ENCODE data around the gene PBOV1. TPM values are rescaled to one million over a fixed set of nuclear protein-coding genes. Genes with fewer than 3 reads are reported as not detected.

The PBOV1 gene
- total RNA-seq (2014; rRNA removed; shearing (Covaris generic); ENCODE audit: low replicate concordance): not detected in 2 replicates

DNA sequence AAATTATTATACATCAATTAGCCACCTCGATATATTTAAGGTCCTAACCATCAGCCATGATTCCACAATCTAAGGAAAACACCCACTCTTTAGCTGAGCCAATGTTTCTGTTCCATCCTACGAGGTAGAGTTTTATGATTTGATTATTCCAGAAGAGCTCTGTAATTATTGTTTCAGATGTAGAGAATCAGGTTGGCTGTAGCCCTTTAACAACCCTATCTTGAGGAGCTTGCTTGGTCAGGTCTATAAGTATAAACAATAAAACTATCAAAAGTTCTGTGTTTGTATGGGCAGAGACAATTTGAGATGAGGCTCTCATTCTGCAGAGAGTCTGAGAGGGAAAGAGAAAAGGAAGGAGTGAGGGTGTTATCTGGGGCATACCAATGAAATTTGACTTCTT is at the start of gene PBOV1:
TSS of gene PBOV1 (minus strand) at position 43 of the 400 bp plus-strand sequence. CDS start 96 bp downstream, outside the sequence.
- DNase-seq (ENCODE audit: low read depth): no peak

DNA sequence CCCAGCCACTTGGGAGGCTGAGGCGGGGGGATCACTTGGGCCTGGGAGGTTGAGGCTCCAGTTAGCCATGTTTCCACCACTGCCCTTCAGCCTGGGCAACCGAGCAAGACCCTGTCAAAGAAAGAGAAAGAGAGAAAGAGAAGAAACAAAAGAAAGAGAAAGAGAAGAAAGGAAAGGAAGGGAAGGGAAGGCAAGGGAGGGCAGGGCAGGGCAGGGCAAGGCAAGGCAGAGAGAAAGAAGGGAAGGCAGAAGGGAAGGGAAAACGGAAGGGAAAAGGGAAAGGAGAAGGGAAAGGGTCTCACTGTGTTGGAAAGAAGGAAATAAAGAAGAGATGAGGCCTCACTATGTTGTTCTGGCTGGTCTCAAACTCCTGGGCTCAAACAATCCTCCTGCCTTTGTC is 47.8 kb upstream of the PBOV1 start:
- in situ Hi-C loops (cut with HindIII; ENCODE audit: low pct_unique_long_range_greater_than_20kb, low sequenced_read_pairs): no loop called here
- no peak for DNase-seq (ENCODE audit: low read depth)

More for the DNA sequence above, at the start of gene PBOV1:
- in situ Hi-C loops (cut with HindIII; ENCODE audit: low pct_unique_long_range_greater_than_20kb, low sequenced_read_pairs): no loop called here

DNA sequence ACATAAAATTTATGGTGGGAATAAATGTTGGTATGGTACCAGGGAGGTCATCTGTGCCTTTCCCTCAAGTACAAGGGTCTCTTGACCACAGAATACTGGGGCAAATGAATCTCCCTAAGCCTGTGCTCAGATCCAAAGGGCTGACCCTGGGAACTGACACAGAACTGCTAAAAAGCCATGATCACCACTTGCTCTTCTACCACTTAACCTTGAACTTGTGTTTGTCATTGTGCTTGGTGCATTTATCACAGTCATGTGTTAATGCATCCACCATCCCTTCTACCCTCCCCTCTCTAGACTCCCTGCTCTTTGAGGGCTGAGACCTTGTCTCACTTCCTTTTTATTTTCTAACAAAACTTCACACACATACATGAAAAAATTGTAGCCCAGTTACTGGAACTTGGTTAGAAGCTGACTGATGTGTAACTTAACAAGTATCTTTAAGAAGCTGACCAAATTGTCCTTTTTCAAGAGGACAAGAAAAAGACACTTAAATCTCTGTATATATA is 46.1 kb upstream of the PBOV1 start:
- DNase-seq (ENCODE audit: low read depth): no peak
- in situ Hi-C loops (cut with HindIII; ENCODE audit: low pct_unique_long_range_greater_than_20kb, low sequenced_read_pairs): no loop called here

DNA sequence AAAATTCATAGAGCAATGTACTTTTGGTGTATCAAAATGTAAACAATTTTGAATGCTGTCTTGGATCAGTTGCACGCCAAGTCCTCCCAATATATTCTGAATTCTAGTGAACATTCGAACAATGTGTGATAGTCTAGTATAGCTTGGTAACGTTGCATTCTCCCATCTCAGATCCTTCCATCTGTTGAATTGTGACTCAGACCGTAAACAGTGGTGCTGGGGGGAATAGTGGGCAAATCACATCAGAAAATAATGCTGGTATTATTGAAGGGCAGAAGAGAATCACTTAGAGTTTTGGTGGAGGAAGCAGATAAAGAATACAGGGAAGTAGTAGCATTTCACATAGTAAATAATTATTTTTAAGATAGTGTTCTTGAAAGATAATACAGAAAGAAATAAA is 45.7 kb upstream of the PBOV1 start:
- in situ Hi-C loops (cut with HindIII; ENCODE audit: low pct_unique_long_range_greater_than_20kb, low sequenced_read_pairs): no loop called here
- DNase-seq (ENCODE audit: low read depth): no peak

DNA sequence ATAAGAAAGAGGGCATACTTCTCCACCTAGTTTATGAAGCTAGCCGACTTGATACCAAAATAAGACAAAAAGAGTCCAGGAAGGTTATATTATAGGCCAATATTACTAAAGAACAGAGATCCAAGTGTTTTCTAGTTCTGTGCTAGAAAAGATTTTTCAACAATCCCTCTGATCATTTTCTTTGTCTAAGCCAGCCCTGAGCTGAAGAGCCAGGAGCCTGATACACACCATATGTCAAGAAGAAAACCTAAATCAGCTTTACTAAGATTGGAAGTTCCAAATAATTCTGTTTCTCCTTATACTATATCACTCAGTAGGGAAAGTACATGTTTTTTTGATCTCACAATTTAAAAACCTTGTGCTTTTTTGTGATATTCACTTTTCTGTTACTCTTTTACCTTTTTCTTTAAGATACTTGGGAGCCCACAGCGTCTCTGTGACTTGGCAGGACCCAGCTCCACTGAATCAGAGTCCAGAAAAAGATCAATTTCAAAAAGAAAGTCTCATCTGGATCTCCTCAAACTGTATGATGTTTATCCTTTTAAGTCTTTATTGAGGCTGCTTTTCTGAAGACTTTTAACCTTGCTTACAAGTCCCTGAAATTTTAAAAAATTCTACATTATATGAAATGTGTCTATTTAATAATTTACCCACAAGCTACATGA is 43.0 kb upstream of the PBOV1 start:
- in situ Hi-C loops (cut with HindIII; ENCODE audit: low pct_unique_long_range_greater_than_20kb, low sequenced_read_pairs): no loop called here
- DNase-seq (ENCODE audit: low read depth): no peak

DNA sequence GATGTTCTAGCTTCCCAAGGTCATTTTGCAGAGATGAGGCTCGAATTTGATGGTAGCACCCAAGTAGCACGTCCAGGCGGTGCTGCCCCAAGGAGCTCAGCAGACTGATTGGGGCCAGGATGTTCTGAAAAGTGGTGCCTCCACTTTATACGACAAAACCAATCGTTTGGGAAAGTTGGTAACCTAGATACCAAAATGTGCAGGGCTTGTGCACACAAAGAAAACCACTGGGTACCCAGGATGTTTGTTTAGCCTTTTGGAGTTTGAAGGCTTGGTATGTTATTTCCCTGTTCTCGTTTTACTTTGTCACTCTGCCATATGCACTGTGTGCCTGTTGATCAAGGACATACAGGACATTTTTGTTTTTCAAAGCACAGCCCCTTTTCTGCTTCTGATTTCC is 40.7 kb upstream of the PBOV1 start:
- no peak for DNase-seq (ENCODE audit: low read depth)
- in situ Hi-C loops (cut with HindIII; ENCODE audit: low pct_unique_long_range_greater_than_20kb, low sequenced_read_pairs): no loop called here

DNA sequence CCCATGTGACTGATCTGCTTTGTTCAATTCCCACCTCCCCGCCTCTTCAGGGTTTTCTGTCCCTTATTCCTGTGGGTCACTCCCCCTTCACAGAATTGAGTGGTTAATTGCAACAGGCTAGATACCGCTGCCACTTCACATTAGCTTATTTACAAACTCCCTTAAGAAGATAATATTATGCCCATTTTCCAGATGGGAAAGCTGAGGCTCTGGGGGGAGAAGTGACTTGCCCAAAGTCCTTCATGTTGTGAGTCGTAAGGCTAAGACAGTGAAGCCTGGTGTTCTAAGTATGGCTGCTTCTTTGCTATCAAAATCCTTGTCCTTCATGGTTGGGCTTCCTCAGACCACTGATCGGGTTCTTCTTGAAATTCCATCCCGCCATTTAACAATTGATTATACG is 39.9 kb upstream of the PBOV1 start:
- in situ Hi-C loops (cut with HindIII; ENCODE audit: low pct_unique_long_range_greater_than_20kb, low sequenced_read_pairs): no loop called here
- no peak for DNase-seq (ENCODE audit: low read depth)

DNA sequence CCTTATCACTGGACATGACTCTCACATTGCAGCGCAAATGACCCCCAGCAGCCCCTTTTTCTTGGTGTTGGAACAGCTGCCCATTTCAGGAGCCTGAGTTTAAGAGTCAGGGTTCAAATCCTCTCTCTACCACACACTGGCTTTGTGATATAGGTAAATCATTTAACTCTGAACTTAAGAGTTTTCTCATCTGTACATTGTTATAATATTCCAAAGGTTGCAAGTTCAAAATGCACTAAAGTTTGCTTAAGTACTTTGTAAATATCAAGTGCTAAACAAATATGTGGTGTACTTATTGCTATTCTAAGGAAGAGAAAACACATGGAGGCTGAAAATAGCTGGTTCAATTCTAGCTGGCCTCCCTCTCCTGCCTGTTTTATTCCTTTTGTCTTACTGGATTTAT is 39.3 kb upstream of the PBOV1 start:
- in situ Hi-C loops (cut with HindIII; ENCODE audit: low pct_unique_long_range_greater_than_20kb, low sequenced_read_pairs): no loop called here
- no peak for DNase-seq (ENCODE audit: low read depth)

DNA sequence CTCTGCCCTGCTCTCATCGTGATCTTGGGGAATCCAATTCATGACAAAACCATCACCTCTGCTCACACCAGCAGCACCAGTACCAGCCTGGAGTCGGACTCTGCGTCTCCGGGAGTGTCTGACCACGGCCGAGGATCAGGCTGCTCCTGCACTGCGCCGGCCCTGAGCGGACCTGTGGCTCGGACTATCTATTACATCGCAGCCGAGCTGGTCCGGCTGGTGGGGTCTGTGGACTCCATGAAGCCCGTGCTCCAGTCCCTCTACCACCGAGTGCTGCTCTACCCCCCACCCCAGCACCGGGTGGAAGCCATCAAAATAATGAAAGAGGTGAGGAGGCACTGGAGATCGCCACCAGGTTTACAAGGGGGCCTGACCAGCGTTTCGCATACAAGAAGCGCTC is 37.2 kb upstream of the PBOV1 start:
- no peak for DNase-seq (ENCODE audit: low read depth)
- in situ Hi-C loops (cut with HindIII; ENCODE audit: low pct_unique_long_range_greater_than_20kb, low sequenced_read_pairs): no loop called here

DNA sequence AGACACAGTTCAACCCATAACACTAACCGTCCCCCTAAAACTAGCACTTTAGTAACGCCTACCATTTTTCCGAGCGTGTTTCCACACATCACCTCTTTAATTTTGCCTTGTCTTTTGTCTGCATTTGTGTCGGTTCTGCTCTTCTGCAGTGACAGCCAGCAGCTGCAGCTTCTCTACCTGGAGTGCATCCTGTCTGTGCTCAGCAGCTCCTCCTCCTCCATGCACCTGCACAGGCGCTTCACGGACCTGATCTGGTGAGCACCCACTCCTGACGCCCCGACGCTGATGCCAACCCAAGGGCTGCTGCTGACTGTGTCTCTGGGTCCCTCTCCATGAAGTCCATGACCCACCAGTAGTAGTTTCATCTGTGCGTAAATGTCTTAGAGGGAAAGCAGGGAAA is 35.4 kb upstream of the PBOV1 start:
- in situ Hi-C loops (cut with HindIII; ENCODE audit: low pct_unique_long_range_greater_than_20kb, low sequenced_read_pairs): no loop called here

DNA sequence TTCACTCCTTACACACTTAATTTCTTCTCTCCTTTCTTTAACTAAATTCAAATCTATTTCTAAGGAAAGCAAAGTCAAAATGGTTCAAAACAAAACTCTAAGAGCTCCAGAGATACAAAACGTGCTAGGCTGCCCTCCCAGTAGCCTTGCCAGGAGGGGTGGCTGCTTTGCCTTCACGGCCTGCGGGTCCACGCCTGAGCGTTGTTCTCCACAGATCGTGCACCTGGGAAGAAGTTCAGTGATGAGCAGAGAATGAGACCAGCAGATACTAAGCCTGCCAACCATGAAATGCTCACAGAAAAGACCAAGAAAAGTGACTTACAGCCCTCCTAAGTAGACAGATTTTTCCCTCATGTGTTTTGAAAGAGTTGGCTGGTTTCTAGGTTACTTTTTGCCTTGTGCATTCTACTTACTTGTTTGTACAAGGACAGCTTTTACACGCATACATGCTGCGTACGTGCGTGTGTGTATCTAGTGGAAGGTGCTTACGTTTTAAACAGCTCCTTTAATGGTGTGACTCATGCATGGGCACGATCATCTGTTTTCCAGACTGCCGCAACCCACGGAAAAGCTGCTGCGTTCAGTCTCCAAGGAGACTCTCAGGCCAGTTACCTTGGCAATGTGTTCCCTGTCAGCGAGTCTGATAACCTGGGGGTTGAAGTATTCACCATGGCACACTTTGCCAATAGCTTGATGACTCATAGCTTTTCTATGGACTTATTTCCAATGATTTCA is 32.4 kb upstream of the PBOV1 start:
- in situ Hi-C loops (cut with HindIII; ENCODE audit: low pct_unique_long_range_greater_than_20kb, low sequenced_read_pairs): no loop called here
- DNase-seq (ENCODE audit: low read depth): no peak

More for the DNA sequence above, 35.4 kb upstream of the PBOV1 start:
- no peak for DNase-seq (ENCODE audit: low read depth)

DNA sequence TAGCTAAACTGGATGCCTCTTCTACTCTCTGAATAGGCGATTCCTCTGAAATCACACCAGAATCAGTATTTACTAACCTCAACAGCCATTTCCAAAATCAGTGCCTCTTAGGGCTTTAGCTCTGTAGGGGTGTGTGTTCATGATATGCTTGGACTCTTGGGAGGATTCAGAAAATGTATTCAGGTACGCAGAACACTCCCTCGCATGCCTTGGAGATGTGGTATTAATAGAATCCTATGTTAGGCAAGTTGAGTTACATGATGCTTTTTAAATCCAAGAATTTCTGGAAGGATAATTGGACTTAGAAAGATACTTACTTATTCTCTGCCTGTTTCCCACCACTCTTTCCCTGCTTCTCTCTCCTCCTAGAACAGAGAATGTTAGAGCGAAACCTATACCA is 31.8 kb upstream of the PBOV1 start:
- no peak for DNase-seq (ENCODE audit: low read depth)
- in situ Hi-C loops (cut with HindIII; ENCODE audit: low pct_unique_long_range_greater_than_20kb, low sequenced_read_pairs): no loop called here

DNA sequence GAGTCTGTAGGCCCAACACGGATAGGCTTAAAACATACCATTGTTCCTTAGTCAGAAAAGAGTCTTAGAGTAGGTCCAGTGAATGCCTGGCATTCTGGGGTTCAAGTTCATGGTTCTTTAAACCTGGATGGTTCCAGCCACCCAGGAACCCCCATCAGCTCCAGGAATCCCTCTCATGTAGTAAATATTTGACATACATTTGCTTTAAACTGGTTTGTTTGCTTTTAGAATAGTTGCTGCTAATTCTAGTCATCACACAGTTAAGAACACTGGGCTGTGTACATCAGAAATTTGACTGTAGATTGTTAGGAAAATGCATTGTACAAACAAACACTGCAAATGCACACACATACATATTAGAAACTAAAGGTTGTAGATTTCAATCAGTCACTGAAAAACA is 30.6 kb upstream of the PBOV1 start:
- in situ Hi-C loops (cut with HindIII; ENCODE audit: low pct_unique_long_range_greater_than_20kb, low sequenced_read_pairs): no loop called here
- DNase-seq (ENCODE audit: low read depth): no peak

DNA sequence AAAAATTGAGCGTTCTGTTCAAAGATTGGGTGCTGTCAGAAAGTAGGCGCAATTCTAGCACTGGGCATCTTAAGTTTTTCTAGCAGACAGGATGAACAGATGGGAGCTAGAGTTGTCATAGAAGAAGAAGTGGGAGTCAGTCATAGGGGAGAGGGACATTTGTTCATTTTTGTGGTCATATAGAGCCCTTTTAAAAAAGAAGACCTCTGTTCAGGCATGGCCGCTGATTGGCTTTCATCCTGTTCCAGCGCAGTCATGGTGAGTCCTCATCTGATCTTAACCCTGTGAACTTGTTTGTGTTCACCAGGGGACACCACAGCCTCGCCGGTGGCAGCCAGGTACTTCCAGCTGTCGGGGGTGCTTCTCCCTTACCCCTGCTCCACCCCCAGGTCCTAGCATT is 29.7 kb upstream of the PBOV1 start:
- DNase-seq (ENCODE audit: low read depth): no peak
- in situ Hi-C loops (cut with HindIII; ENCODE audit: low pct_unique_long_range_greater_than_20kb, low sequenced_read_pairs): no loop called here

DNA sequence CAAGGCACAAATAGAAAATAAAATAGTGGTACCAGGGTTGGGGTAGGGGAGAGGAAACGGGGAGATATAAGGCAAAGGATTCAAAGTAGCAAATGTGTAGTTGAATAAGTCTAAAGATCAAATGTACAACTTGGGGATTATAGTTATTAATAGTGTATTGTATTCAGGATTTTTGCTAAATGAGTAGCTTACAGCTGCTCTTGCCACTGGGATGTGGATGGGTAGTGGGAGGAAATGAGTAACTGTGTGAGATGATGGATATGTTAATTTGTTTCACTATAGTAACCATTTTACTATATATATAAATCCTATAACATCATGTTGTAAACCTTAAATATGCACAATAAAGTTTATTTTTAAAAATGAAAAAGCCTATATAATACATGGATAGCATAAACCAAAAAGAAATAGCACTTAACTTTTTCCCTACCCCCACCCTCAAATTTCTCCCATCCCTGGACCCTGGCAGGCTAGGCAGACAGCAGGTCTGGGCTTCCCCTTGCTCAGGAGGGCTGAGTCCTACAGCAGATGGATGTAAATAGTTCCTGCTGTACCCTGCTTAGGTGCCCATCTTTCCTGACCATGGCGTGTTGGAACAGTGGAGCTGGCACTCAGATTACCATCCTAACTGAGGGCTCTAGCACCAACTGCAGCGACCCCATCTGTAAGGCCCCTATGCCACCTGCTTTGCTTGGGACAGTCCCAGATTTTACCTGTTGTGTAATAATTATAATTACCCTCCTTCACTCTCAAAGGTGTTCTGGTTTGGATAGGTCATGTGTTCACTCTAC is 28.6 kb upstream of the PBOV1 start:
- in situ Hi-C loops (cut with HindIII; ENCODE audit: low pct_unique_long_range_greater_than_20kb, low sequenced_read_pairs): no loop called here

DNA sequence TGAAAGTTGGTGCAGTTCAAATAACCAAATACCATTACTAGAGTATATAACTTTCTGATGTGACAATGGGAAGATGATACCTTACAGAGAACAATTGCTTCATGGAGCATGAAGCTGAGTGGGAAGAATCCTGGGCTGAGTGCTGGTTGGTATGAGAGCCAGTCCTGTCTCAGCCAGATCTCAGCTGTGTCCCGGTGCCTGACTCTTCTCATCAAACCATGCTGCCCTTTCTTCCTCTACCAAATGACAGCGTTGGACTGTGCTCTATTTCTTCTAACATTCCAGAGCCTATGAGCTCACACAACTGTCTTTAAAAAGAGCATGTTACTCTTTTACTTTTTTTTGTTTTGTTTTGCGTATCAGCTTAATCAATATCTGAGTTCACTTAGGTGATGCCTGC is 27.5 kb upstream of the PBOV1 start:
- no peak for DNase-seq (ENCODE audit: low read depth)
- in situ Hi-C loops (cut with HindIII; ENCODE audit: low pct_unique_long_range_greater_than_20kb, low sequenced_read_pairs): no loop called here

More for the DNA sequence above, 28.6 kb upstream of the PBOV1 start:
- DNase-seq (ENCODE audit: low read depth): no peak

DNA sequence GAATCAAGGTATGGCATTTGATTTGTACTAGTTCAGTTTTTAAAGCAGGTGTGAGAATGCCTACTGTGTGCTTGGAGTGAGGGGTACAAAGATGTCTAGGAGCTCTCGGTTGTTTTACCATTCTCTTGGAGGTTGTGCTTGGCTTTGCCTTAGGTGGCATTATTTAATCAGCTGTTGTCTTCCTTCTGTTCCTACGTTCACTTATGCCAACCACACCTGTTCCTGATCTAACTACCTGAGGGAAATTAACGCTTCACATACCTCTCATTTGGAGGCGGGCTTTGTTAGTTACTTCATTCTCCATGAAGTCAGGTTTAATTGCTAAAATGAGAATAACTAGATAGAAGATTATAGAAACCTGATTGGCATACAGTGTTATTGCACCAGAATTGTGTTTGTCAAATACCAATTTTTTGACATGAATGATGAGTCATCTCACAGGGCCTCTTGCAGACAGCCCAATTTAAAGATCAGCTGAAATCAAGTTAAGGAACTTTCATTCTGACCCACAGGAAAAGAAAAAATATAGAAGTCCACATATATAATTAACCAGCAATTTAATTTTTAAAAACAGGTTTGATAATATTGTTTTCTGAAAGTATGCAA is 24.8 kb upstream of the PBOV1 start:
- in situ Hi-C loops (cut with HindIII; ENCODE audit: low pct_unique_long_range_greater_than_20kb, low sequenced_read_pairs): no loop called here
- no peak for DNase-seq (ENCODE audit: low read depth)

DNA sequence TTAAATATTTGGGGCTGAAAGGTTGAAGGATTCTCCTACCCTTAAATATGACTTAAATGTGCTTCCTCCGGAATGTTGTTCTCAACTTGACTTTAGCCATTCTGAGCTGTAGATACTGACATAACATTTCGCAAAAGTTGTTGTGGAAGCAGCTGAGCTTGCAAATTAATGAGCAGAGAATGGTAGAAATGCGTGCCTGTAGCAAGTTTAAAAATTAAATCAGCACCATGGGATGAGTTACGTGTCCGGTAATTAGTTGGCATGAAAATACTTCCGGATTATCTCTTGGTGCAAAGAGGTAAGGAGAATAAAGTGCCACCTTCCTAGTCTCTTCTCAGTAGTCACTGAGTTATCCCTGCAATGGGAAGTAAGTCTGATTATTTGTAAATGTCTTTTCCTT is 23.6 kb upstream of the PBOV1 start:
- in situ Hi-C loops (cut with HindIII; ENCODE audit: low pct_unique_long_range_greater_than_20kb, low sequenced_read_pairs): no loop called here

DNA sequence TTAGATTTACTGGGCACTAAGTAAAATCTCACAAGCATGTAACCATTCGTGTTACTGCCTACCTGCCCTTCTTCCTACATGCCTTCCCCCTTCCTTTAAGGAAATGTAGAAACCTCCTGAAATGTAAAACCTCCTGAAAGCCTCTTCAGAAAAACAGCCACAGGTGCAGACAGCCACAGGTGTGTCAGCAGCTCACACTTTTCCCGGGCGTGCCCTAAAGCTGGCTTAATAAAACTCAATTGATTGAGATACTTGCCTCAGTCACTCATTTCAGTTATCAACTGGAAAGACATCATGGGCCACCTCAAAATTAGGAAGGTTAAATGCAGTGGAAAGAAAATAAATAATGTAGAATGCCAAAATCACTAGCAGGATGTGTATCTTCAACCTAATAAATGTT is 23.1 kb upstream of the PBOV1 start:
- in situ Hi-C loops (cut with HindIII; ENCODE audit: low pct_unique_long_range_greater_than_20kb, low sequenced_read_pairs): no loop called here
- DNase-seq (ENCODE audit: low read depth): no peak

More for the DNA sequence above, 23.6 kb upstream of the PBOV1 start:
- DNase-seq (ENCODE audit: low read depth): no peak
